Kasumi-1 (cell line): ENCODE results near the gene GNG3.
"Not testable (repeated sequence)": the region's sequence is repeated elsewhere in the genome, so short reads cannot be mapped to it uniquely, and the experiment has no call there.

ENCODE experiments used
- DNase-seq, 2 experiments: peaks; one replicate each; lab custom pipeline; 2025; lab: John Stamatoyannopoulos, UW

GNG3 gene

DNA sequence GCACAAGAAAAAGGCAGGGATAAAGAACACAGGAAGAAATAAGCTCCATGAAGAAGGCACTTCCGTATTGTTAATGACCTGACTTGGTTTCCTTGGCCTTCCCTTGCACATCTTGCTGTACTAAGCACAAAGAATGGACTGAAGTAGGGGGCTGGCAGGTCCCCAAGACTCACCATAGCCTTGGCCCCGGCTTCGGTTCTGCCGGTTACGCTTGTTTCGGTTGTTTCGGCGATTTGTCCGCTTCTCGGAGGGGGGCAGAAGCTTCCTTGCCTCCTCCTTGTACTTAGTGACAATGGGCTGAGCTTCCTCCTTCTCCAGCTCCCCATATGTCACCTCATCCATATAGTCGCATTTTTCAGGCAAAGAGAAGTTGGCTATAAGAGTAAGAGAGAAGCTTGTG lies 9.3 kb downstream of the GNG3 start:
- no peak for DNase-seq

DNA sequence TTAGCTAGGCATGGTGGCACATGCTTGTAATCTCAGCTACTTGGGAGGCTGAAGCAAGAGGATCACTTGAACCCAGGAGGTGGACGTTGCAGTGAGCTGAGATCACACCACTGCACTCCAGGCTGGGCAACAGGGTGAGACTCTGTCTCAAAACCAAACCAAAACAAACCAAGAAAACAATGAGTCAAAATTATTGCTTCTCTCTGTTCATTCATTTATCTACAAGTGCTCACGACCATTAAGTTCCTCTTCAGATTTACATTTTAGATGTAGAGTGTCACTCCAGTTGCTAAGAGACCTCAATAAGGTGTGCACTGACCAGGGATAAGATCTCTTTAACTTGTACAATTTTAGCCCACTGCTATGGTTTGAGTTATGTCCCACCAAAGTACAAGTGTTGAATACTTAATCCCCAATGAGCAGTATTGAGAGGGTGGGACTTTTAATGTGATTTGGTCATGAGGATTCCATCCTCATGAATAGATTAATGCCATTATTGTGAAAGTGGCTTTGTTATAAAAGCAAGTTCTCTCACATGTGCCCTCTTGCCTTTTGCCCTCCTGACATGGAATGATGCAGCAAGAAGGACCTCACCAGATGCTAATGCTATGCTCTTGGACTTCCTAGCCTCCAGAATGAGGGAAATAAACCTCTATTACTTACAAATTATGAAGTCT lies 12.0 kb downstream of the GNG3 start:
- DNase-seq, result no peak

DNA sequence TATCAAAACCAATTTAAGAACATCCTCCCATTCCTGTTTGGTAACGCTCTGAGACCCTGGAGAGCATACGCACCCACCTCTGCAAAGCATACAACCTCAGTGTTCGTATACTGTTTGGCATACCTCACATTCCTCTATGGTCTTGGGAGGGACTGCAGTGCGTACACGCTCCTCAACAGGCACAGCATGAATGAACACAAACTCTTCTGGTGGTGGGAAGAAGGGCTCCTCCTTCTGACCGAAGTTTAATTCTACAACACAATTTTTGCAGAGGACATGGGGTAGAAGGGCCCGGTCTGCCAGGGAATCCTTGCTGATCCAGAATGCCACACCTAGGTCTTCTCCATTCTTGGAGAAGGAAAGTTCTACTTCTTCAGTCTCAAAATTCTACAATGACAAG lies 14.5 kb downstream of the GNG3 start:
- DNase-seq, result peak; percentile 56 to 77

DNA sequence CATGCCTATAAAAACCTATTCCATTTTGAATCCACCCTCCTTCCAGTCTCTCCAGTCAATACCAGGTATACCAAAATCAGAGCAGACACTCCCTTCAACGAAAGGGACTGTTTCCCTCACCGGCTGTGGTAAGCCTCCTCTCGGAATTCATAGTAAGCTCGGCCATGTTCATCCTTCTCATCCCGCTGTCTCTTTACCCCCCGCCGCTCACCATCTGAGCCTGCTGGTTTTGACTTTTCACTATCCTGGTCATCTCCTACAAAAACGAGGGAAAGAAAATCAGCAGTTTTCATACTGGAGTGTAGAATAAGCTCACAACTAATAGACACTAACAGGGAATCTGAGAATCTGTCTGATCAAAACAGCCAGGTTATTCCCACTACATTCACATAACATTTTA lies 16.7 kb downstream of the GNG3 start:
- DNase-seq, result no peak

DNA sequence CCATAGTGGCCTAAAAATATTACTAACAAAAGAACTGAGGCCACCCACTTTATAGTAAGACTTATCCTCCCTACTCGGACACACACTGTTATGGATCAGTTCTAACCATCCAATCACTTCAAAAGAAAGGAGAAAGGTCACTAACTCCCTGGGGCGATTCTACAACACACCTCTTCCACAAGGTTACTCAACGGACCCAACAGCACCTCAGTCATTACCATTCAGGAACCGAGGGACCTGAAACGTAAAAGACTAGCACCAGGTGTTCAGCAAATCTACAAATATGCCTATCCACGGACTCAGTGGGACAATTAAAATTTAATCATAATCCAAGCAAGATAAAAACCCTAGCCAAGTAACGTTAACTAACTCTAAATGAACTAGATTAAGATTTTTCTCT lies 18.2 kb downstream of the GNG3 start:
- no peak for DNase-seq

DNA sequence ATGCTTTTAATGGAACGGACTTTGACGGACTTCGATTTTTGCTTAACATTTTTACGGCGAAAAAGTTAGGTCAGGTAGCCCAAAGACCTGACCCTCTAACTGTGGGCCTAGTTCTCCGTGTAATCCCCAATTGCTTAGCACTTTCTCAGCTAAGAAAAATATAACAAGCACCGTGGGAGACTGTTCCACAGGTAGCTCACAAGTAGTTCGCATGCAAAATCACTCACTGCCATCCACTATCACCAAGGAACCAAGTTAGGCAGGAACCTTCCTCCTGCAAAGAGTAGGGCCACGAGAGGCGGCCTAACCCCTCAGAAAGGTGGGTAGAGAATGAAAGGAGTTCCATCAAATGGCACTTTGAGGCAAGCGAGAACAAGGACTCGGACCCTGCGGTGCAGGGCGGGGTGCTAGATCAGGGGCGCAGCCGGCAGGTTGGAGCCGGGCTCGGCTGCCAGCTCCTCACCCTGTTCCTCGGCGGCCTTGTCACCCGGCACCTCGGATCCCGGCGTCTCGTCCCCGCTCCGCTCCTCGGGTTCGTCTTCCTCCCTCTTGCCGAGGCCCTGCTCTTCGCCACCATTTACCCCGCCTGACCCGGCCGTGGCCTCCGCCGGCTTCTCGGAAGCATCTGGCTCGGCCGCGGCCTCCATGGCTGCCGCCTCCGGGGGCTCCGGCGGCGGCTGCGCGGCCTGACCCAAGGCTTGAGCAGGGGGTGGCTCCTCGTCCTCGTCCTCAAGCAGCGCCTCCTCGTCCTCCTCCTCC lies 18.9 kb downstream of the GNG3 start:
- DNase-seq, result no peak

DNA sequence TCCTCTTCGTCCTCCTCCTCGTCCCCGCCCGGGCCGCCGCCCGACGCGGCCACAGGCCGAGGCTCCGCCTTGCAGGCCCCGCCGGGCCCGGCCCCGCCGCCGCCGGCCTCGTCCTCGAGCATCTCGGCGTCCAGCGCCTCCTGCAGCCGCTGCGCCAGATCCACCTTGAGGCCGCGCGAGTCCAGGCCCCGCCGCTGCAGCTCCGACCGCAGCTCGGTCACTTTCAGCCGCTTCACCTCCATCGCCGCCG lies 19.4 kb downstream of the GNG3 start:
- DNase-seq, result no peak

DNA sequence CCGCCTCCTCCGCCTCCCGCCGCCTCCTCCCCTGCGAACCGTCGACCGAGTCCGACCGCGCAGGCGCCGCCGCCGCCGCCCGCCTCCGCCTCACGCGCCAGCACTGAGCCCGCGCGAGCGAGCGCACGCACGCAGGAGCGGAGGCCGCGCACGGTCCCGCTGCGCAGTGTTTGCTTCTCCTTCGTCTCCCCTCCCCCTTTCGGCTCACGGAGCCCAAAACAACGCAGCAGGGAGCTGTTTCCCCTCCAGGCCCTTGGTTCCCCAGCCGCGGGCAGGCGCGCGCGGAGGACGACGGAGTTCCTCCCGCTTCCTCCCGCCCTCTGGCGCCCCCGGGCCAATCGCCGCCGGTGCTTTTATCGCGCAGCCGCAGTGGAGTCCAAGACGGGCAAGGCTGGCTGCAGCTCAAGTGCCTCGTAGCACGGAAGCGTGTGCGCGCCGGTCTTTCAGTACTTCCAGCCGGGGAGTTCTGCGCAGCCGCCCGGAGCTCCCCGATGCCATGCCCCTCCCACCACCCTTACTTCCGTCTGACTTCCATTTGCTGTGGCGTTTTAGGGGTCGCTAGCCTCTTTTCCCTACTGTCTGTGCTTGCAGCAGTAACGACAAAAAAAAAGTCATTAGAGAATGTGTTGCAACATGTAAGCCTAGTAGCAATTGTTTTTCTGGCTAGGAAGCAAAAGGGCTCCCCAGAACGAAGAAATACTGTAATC lies 19.8 kb downstream of the GNG3 start, which contains the start of gene HNRNPUL2:
Gene HNRNPUL2 (minus strand): TSS at position 293 of the 707 bp plus-strand sequence. CDS start 301 bp downstream, outside the sequence.
- DNase-seq, result peak; percentile 98 to 99

DNA sequence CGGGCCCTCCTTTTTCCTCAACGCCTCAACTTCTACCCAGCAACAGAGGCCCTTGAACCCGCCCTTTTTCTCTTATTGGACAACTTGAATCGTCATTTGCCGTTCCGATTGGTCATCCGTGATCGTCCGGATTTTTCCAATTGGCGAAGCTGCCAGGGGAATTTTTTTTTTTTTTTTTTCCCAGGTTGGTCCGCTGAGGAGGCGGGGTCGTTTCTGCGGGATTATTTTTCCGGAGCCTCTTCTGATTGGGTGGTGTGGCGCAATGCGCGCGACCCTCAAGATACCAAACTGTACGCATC lies 20.3 kb downstream of the GNG3 start:
- DNase-seq, result peak; percentile 96 to 98

DNA sequence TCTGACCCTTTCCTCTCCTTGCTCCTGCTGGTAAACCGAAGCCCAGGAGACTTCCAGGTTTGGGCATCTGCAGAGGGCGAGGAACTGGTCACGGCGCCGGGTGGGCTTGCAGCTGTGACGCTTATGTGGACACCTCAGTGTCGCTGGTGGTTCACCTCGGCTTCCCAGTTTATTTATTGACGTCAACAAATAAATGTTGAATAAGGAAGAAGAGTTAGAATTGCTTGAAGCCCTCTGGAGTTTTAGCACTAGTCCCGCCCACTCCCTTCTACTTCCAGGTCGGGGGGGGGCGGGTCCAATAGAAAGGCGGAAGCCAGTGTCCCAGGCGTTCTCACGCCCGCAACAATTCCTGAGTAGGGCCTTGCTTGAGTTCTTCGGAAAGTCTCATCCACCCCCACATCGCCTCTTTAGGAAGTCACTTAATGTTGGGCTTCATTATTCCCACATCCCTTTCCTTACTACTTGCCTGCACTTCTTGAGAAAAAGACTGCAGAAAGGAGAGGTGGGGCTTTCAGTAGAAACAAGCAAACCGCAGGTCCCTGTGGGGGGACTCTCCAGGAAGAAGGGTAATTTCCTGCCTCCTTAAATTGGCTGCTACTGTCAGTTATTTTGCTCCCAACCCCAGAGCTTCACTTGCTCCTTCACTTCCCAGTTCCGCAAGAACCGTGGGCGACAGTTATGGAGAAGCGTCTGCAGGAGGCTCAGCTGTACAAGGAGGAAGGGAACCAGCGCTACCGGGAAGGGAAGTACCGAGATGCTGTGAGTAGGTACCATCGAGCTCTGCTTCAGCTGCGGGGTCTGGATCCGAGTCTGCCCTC lies 20.9 kb downstream of the GNG3 start, which contains the start of gene TTC9C:
Gene TTC9C (plus strand): TSS at position 316 of the 818 bp plus-strand sequence. CDS start 363 bp downstream, at position 679.
- peak; percentile 92 to 93 for DNase-seq

DNA sequence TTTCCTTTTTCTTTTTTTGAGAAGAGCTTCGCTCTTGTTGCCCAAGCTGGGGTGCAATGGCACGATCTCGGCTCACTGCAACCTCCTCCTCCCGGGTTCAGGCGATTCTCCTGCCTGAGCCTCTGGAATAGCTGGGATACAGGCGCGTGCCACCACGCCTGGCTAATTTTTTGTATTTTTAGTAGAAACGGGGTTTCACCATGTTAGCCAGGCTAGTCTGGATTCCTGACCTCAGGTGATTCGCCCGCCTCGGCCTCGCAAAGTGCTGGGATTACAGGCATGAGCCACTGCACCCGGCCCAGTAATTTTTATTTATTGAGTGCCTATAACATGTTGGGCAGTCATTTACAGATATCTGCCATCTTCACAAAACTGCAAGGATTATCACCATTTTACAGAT lies 22.6 kb downstream of the GNG3 start:
- not testable (repeated sequence) for DNase-seq

DNA sequence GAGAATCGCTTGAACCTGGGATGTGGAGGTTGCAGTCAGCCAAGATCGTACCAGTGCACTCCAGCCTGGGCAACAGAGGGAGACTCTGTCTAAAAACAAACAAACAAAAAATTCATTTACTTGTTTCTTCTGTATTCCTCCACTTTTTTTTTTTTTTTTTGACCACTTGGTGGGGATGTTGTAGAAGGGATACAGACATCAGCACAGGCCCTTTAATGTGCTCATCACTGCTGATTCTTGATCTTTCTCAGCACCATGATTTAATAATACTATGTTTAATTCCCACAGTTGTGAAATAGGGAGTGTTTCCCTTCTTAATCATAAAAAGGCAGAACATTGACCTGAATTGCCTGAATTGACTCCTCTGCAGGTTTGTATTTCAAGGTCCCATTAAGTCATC lies 25.4 kb downstream of the GNG3 start:
- DNase-seq, result peak; percentile 55 to 63

DNA sequence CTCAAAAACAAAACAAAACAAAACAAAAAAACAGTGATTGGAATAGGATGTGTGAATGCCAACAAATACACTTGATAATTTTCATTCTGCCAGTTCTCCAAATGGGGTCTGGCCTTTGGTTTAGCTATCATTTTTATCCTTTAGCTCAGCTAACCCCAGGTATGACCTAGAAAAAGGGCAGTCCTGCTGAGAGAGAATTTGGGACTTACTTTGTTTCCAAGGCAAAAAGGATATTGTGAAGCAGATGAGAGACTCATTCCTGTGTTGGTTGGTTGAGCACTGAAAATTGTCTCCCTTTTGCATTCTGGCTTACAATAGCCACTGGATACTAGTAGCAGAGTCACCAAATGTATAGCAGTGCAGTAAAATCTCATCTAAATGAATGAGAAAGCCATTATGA lies 29.7 kb downstream of the GNG3 start:
- no peak for DNase-seq

DNA sequence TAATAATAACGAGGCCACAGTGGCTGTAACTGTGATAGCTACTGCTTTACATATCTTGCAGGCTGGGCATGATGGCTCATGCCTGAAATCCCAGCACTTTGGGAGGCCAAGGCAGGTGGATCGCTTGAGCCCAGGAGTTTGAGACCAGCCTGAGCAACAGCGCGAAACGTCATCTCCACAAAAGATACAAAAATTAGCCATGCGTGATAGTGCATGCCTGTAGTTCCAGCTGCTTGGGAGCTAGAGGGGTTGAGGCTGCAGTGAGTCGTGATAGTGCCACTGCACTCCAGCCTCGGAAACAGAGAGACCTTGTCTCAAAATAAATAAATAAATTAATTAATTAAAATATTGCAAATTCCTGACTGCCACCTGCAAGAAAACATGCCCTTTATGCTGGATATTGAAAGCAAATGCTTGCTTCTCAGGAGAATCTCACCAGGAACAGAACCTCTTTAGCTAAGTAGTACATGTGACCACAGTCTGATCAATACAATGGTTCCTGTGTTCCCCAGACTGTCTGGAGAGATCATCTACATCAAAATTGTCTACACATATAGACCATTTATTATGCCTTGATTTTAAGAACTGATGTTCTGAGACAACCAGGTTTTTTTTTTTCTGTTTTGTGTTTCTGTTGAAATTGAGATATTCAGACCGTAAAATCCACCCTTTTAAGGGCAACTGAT lies 40.1 kb downstream of the GNG3 start:
- DNase-seq, result no peak

DNA sequence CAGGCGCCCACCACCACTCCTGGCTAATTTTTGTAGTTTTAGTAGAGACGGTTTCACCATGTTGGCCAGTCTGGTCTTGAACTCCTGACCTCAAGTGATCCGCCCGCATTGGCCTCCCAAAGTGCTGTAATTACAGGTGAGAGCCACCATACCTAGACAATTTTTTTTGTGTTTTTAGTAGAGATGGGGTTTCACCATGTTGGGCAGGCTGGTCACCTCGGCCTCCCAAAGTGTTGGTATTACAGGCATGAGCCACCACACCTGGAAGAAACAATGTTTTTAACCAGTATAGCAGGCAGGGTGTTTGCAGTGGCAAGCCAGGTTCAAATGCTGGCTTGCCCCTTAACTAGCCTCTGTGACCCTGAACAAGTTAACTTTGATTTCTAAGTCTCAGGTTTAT lies 42.5 kb downstream of the GNG3 start:
- DNase-seq, result not testable (repeated sequence)

DNA sequence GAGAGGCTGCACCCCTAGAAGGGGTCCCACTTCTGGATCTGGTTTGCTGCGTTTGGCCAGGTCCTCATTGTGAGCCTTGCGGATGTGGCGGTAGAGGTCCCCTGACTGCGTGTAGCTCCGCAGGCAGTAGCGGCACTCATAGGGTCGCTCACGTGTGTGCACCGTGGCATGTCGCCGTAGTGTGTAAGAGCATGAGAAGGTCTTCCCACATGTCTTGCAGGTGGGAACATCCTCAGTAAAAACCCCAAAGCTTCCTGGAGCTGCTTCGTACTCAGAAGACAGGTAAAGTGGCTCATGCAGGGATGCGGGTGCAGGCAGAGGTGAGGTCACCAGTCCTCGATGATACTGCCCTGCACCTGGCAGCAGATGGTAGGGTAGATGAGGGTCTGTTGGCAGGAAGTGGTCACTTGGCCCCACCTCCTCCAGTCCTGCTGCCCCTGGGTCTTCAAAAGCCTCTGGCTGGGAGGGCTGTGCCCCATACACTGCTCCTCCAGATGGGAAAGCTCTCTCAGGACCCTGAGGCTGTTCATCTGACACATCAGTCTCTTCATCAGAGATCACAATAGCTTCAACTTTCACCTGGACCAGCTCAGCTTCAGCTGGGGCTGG lies 44.8 kb downstream of the GNG3 start:
- no peak for DNase-seq

DNA sequence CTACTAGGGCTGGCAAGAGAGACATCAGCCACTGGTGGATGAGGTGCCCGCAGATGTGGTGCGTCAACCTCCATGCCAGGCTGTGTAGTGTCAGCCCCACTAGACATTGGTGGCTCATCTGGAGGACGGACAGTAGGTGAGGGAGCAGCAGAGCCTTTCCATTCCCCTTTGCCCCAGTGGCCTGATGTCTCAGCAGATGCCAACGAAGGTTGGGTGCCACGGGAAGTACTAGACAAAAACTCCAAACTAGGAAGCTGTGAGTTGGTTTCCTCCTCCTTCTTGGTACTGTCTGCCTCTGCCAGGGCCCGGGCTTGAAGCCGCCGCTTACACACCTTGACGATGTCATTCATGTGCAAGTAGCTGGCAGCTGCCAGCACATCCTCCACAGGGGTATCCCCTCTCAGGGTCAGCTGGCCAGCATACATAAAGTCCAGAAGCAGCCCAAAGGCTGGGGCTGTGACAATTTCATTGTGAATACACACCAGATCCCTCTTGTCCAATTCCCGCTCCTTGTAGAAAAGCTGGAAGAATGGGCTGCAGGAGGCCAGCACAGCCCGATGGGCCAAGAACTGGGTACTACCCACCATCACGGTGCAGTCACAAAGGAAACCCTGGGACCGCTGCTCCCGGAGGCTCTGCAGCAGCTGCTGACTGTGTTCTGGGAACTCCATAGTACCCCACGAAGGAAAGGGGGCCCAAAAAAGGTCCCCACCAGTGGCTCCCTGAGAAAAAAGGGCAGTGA lies 45.7 kb downstream of the GNG3 start:
- no peak for DNase-seq

DNA sequence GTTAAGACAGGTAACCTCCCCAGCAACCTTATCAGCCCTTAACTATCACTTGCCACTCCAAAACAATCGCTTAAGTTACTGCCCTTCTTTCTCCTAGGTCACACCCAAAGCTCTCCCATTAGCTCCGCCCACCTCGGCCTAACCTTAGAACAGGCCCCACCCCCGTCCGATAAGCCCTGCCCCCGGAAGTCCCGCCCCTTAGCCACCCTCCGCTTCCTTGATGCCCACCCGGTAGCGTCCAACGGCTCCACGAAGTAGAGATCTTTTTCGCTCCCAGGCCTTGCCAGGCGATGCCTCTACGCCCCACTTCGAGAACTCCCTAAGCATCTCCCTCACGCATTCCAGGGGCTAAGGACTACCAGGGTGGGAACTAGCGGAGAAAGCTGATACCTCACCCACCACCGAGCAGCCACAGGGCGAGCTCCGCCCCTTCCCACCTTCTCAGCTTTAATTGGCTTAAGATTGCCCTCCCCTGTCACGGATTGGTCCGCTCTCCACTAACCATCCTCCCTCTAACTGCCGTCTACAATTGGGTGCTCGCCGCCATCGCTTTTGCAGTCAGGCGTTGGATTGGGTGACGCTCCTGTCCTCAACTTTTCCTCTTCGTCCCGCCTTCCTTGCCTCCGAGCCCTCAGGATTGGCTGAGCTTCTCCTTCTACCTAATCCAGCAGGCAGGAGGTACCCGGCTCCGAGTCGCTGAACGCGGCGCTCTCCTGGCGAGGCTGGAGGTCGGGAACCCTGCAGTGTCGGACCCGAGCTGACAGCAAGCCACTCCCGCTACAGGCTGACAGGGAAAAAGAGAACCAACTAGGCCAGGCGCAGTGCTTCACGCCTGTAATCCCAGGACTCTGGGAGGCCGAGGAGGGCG lies 46.5 kb downstream of the GNG3 start, which contains the start of gene ZBTB3:
Gene ZBTB3 (minus strand): TSS at position 425 of the 868 bp plus-strand sequence. CDS start 496 bp downstream, outside the sequence.
- DNase-seq, result peak; percentile 100

DNA sequence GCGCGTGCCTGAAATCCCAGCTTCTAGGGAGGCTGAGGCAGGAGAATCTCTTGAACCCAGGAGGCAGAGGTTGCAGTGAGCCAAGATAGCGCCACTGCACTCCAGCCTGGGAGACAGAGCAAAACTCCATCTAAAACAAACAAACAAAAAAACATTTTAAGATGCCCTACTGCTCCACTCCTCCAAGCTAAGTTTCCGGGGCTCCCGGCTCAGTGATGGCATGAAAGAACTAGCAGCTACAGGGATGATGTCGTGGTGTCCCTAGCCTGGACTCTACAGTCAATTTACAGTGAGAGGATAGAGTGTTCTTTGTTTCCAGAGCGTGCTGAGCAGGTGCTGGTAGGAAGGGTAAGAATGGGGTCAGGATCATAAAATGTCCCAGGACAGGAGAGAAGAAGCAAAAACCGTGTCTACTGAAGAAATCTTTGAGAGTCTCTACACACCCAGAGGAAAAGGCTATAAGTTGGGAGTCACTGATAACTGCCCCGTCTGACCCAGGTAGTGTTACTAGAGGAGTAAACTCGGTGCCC lies 47.7 kb downstream of the GNG3 start:
- no peak for DNase-seq
